Stimulated activated CD4-positive, alpha-beta T cell treated with anti-CD3 and anti-CD28 coated beads, Interleukin-1b, Interleukin-23, amount 100 ng/mL, for 24 hours (primary cell): ENCODE results near the gene CERKL.

Source experiments
- DNase-seq, 4 experiments: peaks; one replicate each; pipeline ENCODE4 v3.0.0-alpha.2; 2020; ENCODE audit warnings: low read depth in 4 of 4, low spot score in 1 of 4

CERKL gene

DNA sequence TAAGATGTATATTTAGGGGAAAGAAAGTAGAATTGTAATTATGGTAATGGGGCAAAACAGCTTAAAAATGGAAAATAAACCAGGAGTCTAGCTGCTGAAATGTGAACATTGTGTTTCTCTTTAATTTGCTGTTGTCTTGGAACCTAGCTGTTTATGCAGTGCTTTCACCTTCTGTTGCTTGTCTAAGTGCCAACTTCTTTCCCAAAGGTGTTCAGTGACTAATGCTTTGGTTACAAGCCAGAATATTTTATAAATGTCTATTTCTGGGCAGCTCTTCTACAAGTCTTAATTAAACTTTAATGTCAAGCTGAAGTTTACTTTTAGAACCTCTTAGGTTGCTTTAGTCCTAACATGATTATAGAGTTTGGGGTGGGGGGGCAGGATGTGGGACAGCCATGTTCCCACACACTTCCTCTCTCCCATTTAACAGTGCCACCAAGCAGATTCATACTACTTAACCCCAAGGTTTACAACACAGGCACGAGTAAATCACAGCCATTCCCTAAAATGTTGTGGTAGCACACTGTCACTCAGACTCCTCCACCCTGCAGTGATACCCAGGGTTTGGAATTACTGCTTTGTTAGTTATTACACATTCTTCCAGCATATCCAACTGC lies 139.1 kb downstream of the CERKL start:
- DNase-seq: no peak

DNA sequence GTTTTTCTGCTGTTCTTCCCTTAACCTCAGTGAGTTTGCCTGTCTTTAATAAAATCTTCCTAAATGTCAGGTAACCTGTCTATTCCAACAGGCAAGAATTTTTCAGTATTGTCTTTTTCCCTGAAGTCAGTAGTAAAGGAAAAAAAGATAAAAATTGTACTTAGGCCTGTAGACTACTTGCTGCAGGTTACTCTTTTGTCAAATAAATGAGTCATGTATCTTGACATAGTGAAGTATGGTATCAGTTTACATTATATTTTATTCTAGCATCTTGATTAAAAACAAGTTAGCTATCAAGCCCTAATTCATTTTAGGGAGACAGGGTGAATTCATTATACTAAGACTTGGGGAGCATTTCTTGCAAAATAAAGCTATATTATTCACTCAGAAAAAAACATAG lies 139.9 kb downstream of the CERKL start:
- no peak for DNase-seq

DNA sequence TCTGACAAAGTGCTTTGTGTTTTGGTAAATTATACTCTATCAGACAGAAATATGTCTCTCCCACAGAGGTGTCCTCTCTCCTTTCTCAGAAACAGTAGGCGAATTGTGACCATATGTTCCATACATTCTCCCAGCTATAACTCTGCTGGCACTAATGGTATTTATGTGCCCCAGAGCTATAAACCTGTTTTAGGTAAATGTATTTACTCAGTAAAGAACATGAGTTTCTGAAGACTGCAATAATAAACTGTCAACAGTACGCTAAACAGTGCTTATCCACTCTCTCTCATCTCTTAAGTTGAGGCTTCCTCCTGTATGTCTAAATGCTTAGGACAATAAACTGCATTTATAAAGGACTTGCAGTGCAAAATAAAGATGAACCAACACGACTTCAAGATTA lies 141.2 kb downstream of the CERKL start:
- no peak for DNase-seq

DNA sequence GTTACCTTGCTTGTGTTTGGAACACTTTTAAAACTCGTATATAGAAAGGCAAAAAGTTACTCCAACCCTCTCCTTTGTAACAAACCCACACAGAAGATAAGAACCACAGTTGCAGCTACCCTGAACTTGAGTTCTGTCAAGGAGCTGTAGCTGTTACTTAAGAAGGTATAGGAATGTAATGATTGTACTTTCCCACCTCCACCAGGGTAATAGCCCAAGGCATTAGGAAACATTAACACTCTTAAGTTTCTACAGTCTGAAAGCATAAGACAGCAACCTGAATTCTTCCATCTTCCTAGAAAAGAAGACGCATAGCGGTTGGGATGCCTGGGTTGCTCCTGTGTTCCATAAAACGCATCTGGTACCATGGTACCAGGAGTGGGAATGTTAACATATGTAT lies 156.7 kb downstream of the CERKL start:
- DNase-seq: no peak

DNA sequence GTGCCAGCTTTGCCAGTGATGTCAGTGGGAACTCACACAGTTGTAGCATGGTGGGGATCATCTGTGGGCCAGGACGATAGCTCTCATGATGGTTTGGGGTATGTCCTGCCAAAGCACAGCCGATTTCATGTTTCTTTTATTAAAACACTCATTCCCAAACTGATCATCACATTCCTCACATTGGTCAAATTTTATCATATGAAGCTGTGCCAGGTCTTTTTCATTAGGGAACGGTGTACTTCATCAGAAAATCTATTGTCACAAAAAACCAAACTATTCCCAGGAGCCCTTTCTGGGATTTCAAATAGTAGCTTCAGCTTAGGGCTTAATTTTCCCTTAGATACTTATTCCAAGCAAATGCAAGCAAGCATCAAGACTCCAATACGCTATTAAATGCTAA lies 157.7 kb downstream of the CERKL start:
- DNase-seq: no peak
